Activated CD8-positive, alpha-beta memory T cell treated with anti-CD3 and anti-CD28 coated beads for 48 hours (primary cell): ENCODE measurements around the gene TANC1.

Experiments used
- DNase-seq, 3 experiments: peaks; one replicate each; pipeline ENCODE4 v3.0.0-alpha.2; 2020; ENCODE audit warnings: low read depth in 2 of 3, low spot score in 2 of 3

The TANC1 gene

GRCh38 chr2:159153951-159154350 is 185.5 kb downstream of the TANC1 start:
- no peak for DNase-seq

GRCh38 chr2:159154366-159154765 is 185.9 kb downstream of the TANC1 start:
- no peak for DNase-seq

- no peak for DNase-seq
These were observed 186.9 kb downstream of the TANC1 start for GRCh38 chr2:159155320-159155719.

GRCh38 chr2:159155791-159156190 is 187.4 kb downstream of the TANC1 start:
- DNase-seq: no peak

GRCh38 chr2:159156834-159157233 is 188.4 kb downstream of the TANC1 start:
- no peak for DNase-seq

- no peak for DNase-seq
These were observed 189.1 kb downstream of the TANC1 start for GRCh38 chr2:159157361-159158209.

- no peak for DNase-seq
These were observed 192.0 kb downstream of the TANC1 start for GRCh38 chr2:159160412-159160811.

GRCh38 chr2:159160954-159161353 is 192.5 kb downstream of the TANC1 start:
- DNase-seq: no peak

GRCh38 chr2:159163930-159164329 is 195.5 kb downstream of the TANC1 start:
- DNase-seq: no peak

- DNase-seq: no peak
These were observed 196.0 kb downstream of the TANC1 start for GRCh38 chr2:159164457-159164911.

- no peak for DNase-seq
These were observed 196.6 kb downstream of the TANC1 start for GRCh38 chr2:159165048-159165447.

- DNase-seq: no peak
These were observed 200.3 kb downstream of the TANC1 start for GRCh38 chr2:159168707-159169106.

GRCh38 chr2:159169187-159169586 is 200.7 kb downstream of the TANC1 start:
- no peak for DNase-seq

- no peak for DNase-seq
These were observed 204.0 kb downstream of the TANC1 start for GRCh38 chr2:159172403-159172802.

GRCh38 chr2:159174759-159175158 is 206.3 kb downstream of the TANC1 start:
- DNase-seq: no peak

- DNase-seq: no peak
These were observed 206.7 kb downstream of the TANC1 start for GRCh38 chr2:159175182-159175581.

GRCh38 chr2:159175927-159176326 is 207.5 kb downstream of the TANC1 start:
- DNase-seq: no peak

- DNase-seq: no peak
These were observed 208.1 kb downstream of the TANC1 start for GRCh38 chr2:159176555-159176954.

GRCh38 chr2:159177357-159177756 is 208.9 kb downstream of the TANC1 start:
- no peak for DNase-seq

GRCh38 chr2:159177957-159178356 is 209.5 kb downstream of the TANC1 start:
- DNase-seq: no peak

- no peak for DNase-seq
These were observed 210.7 kb downstream of the TANC1 start for GRCh38 chr2:159179096-159179495.

GRCh38 chr2:159179696-159180095 is 211.3 kb downstream of the TANC1 start:
- no peak for DNase-seq

GRCh38 chr2:159183346-159183745 is 214.9 kb downstream of the TANC1 start:
- DNase-seq: no peak
